H9 (cell line): ENCODE data around the gene WDR37. TPM values are rescaled to one million over a fixed set of nuclear protein-coding genes. Genes with fewer than 3 reads are reported as not detected.

Experiments
- DNase-seq: peaks from one replicate; pipeline ENCODE4 v3.0.0-alpha.2; 2017
- H2AFZ ChIP-seq: one replicate; pipeline ENCODE4 v1.6.1; 2013; ENCODE audit warnings: mild to moderate bottlenecking, low read length, control low read depth, moderate library complexity
- H2AK5ac ChIP-seq: 2 replicates; pipeline ENCODE4 v1.6.1; 2013; ENCODE audit warnings: low read length, control low read depth, mixed read lengths; ENCODE audit not compliant: insufficient read length
- H2BK120ac ChIP-seq: one replicate; pipeline ENCODE4 v1.6.1; 2013; ENCODE audit warnings: low read depth, mild to moderate bottlenecking, low read length, control low read depth, inconsistent platforms; ENCODE audit not compliant: poor library complexity, severe bottlenecking
- H2BK12ac ChIP-seq: 2 replicates; pipeline ENCODE4 v1.6.1; 2013; ENCODE audit warnings: low read length, control low read depth, mixed read lengths, low read depth; ENCODE audit not compliant: insufficient read length
- H2BK15ac ChIP-seq: 2 replicates; pipeline ENCODE4 v1.6.1; 2013; ENCODE audit warnings: low read depth, low read length, control low read depth
- H2BK20ac ChIP-seq: one replicate; pipeline ENCODE4 v1.6.1; 2013; ENCODE audit warnings: low read depth, mild to moderate bottlenecking, low read length, control low read depth, inconsistent platforms; ENCODE audit not compliant: poor library complexity, severe bottlenecking
- H2BK5ac ChIP-seq: 2 replicates; pipeline ENCODE4 v1.6.1; 2013; ENCODE audit warnings: low read length, control low read depth, mixed read lengths; ENCODE audit not compliant: insufficient read length
- H3K14ac ChIP-seq: 2 replicates; pipeline ENCODE4 v1.6.1; 2013; ENCODE audit warnings: low read length, control low read depth; ENCODE audit not compliant: insufficient read depth
- H3K18ac ChIP-seq: 2 replicates; pipeline ENCODE4 v1.6.1; 2013; ENCODE audit warnings: low read depth, mild to moderate bottlenecking, mixed read lengths, low read length, control low read depth; ENCODE audit not compliant: insufficient read length
- H3K23ac ChIP-seq: 2 replicates; pipeline ENCODE4 v1.6.1; 2013; ENCODE audit warnings: low read length, control low read depth, mixed read lengths, low read depth; ENCODE audit not compliant: insufficient read length
- H3K23me2 ChIP-seq: 2 replicates; pipeline ENCODE4 v1.6.1; 2013; ENCODE audit warnings: low read depth, mild to moderate bottlenecking, mixed read lengths, low read length, control low read depth; ENCODE audit not compliant: insufficient read length, poor library complexity, severe bottlenecking
- H3K27ac ChIP-seq: 2 replicates; pipeline ENCODE4 v1.5.1; 2013; ENCODE audit warnings: low read length, control low read depth, mixed read lengths, low read depth; ENCODE audit not compliant: insufficient read length
- H3K27me3 ChIP-seq: 2 replicates; pipeline ENCODE4 v1.6.1; 2013; ENCODE audit warnings: low read length, control low read depth, inconsistent platforms; ENCODE audit not compliant: insufficient read depth
- H3K4ac ChIP-seq: 2 replicates; pipeline ENCODE4 v1.6.1; 2013; ENCODE audit warnings: low read depth, mild to moderate bottlenecking, control low read depth, inconsistent platforms, low read length, moderate library complexity
- H3K4me1 ChIP-seq: 2 replicates; pipeline ENCODE4 v1.6.1; 2013; ENCODE audit warnings: low read length, control low read depth, inconsistent platforms; ENCODE audit not compliant: insufficient read depth
- H3K4me2 ChIP-seq: 2 replicates; pipeline ENCODE4 v1.6.1; 2013; ENCODE audit warnings: low read length, control low read depth, mixed read lengths; ENCODE audit not compliant: insufficient read length, insufficient read depth
- H3K56ac ChIP-seq: 2 replicates; pipeline ENCODE4 v1.6.1; 2013; ENCODE audit warnings: low read depth, mild to moderate bottlenecking, mixed read lengths, low read length, control low read depth; ENCODE audit not compliant: insufficient read length
- H3K79me1 ChIP-seq: 2 replicates; pipeline ENCODE4 v1.6.1; 2013; ENCODE audit warnings: low read depth, mild to moderate bottlenecking, moderate library complexity, low read length, control low read depth, inconsistent platforms; ENCODE audit not compliant: insufficient read depth, poor library complexity, severe bottlenecking
- H3K79me2 ChIP-seq: 2 replicates; pipeline ENCODE4 v1.6.1; 2013; ENCODE audit warnings: low read length, control low read depth, inconsistent platforms; ENCODE audit not compliant: insufficient read depth
- H3K9ac ChIP-seq: 2 replicates; pipeline ENCODE4 v1.6.1; 2013; ENCODE audit warnings: low read length, control low read depth, mixed read lengths; ENCODE audit not compliant: insufficient read length; ENCODE audit errors: extremely low read depth
- H3K9me3 ChIP-seq: one replicate; pipeline ENCODE4 v1.6.1; 2013; ENCODE audit warnings: low read depth, low read length, inconsistent platforms; ENCODE audit not compliant: control insufficient read depth
- H3T11ph ChIP-seq: one replicate; pipeline ENCODE4 v1.6.1; 2013; ENCODE audit warnings: mild to moderate bottlenecking, low read length, control low read depth, inconsistent platforms
- H4K20me1 ChIP-seq: one replicate; pipeline ENCODE4 v1.6.1; 2013; ENCODE audit not compliant: control insufficient read depth, insufficient read length, insufficient read depth
- H4K5ac ChIP-seq: 2 replicates; pipeline ENCODE4 v1.6.1; 2013; ENCODE audit warnings: low read depth, mild to moderate bottlenecking, mixed read lengths, low read length, control low read depth; ENCODE audit not compliant: insufficient read length
- H4K8ac ChIP-seq: replicated peaks from 2 replicates; pipeline ENCODE4 v1.6.1; 2013; ENCODE audit warnings: low read length, control low read depth, mixed read lengths, low read depth; ENCODE audit not compliant: insufficient read length
- H4K91ac ChIP-seq: 2 replicates; pipeline ENCODE4 v1.6.1; 2013; ENCODE audit warnings: low read depth, mild to moderate bottlenecking, moderate library complexity, mixed read lengths, low read length, control low read depth; ENCODE audit not compliant: insufficient read length
- H3K27ac Mint-ChIP-seq, 3 experiments: 2 replicates in 2 of 3; 3 replicates in 1 of 3; pipeline ENCODE4 v1.8.0; 2020 to 2021; ENCODE audit warnings: mixed read lengths in 3 of 3, mild to moderate bottlenecking in 1 of 3, moderate library complexity in 1 of 3
- H3K27me3 Mint-ChIP-seq: 2 replicates; pipeline ENCODE4 v1.8.0; 2021; ENCODE audit warnings: low read depth, mild to moderate bottlenecking, moderate library complexity, mixed read lengths
- H3K36me3 Mint-ChIP-seq, 3 experiments: 2 replicates in 2 of 3; 3 replicates in 1 of 3; pipeline ENCODE4 v1.8.0; 2020 to 2021; ENCODE audit warnings: low read depth in 3 of 3, mixed read lengths in 3 of 3; ENCODE audit not compliant: insufficient read depth in 1 of 3
- H3K4me1 Mint-ChIP-seq, 2 experiments: 2 replicates each; pipeline ENCODE4 v1.8.0; 2020; ENCODE audit warnings: mixed read lengths in 2 of 2
- H3K4me3 Mint-ChIP-seq, 2 experiments: 2 replicates in 1 of 2; 3 replicates in 1 of 2; pipeline ENCODE4 v1.8.0; 2020 to 2021; ENCODE audit warnings: mild to moderate bottlenecking in 2 of 2, mixed read lengths in 2 of 2, moderate library complexity in 1 of 2
- H3K9me3 Mint-ChIP-seq, 2 experiments: 2 replicates in 1 of 2; 3 replicates in 1 of 2; pipeline ENCODE4 v1.8.0; 2020; ENCODE audit warnings: mild to moderate bottlenecking in 2 of 2, mixed read lengths in 2 of 2, moderate library complexity in 1 of 2
- CTCF ChIP-seq: fragments of 200-600 bp; sonication (generic); conservative IDR thresholded peaks from 3 replicates; pipeline ENCODE4 v1.8.0; 2021; ENCODE audit warnings: antibody characterized with exemption, mild to moderate bottlenecking
- WGBS: extraction: QIAGEN DNeasy Blood & Tissue Kit; methylation state at CpG from one replicate; pipeline ENCODE4 v1.1.7; 2013; ENCODE audit warnings: missing lambda C conversion rate, low lambda C conversion rate, mixed read lengths; ENCODE audit not compliant: insufficient read length; ENCODE audit errors: extremely low coverage; 5-methylcytosine and 5-hydroxymethylcytosine counted together
- total RNA-seq: library from RNA; stranded (reverse); gene quantifications from 2 replicates; pipeline ENCODE4 v1.2.1, GENCODE V29; 2021

Gene WDR37
- total RNA-seq, 1 experiment from 2014 or later: 13.1 TPM

- Histone ChIP-seq H3K9ac (no peak overlapping the region), H2AK5ac (no peak overlapping the region), H3K18ac (no peak overlapping the region), H3K79me1 (no peaks in the 10 kb centered on the region), H3T11ph (no peak overlapping the region), H4K91ac (no peak overlapping the region), H3K79me2 (no peaks in the 10 kb centered on the region), H4K8ac (no peak overlapping the region), H2BK120ac (no peak overlapping the region), H3K14ac (no peak overlapping the region), H3K9me3 (no peaks in the 10 kb centered on the region), H3K4me2 (no peak overlapping the region), H2BK15ac (no peak overlapping the region), H4K5ac (no peak overlapping the region), H4K20me1 (no peaks in the 10 kb centered on the region), H2BK20ac (no peak overlapping the region), H2BK12ac (no peak overlapping the region), H3K4me1 (no peaks in the 10 kb centered on the region), H2AFZ (no peak overlapping the region), H3K4ac (no peak overlapping the region), H3K56ac (no peak overlapping the region), H3K27ac (no peak overlapping the region), H2BK5ac (no peak overlapping the region), H3K27me3 (no peaks in the 10 kb centered on the region), H3K23me2 (no peaks in the 10 kb centered on the region), H3K23ac (no peak overlapping the region)
- WGBS: no CpG with 5 or more reads among the region's 5 CpGs
- no peak for TF ChIP-seq CTCF
- Mint-ChIP-seq H3K27me3 (peaks cover 11% of the 10 kb centered on the region), H3K4me1 (no peaks in the 10 kb centered on the region), H3K4me3 (no peak overlapping the region), H3K36me3 (no peaks in the 10 kb centered on the region), H3K9me3 (no peaks in the 10 kb centered on the region), H3K27ac (no peak overlapping the region; a peak in 1 of 7 replicates)
- DNase-seq: no peak
Observed at GRCh38 chr10:1163831-1164230, 107.6 kb downstream of the WDR37 start.
